Measurements from ENCODE around the gene OR1J2. TPM values are rescaled to one million over a fixed set of nuclear protein-coding genes. Genes with fewer than 3 reads are reported as not detected.

Gene OR1J2
- total and polyA plus RNA-seq, 2 of the 4 experiments (the other 2 are of a cell fraction) = not detected

GRCh38 chr9:122475717-122476116 lies 34.9 kb upstream of the OR1J2 start:
- ChIA-PET CTCF (interaction anchor here (0.7 kb wide), 1 partner anchor 309 kb away, joined by 4 read pairs; no protein-coding TSS in a partner anchor), POLR2A (ENCODE audit: unreplicated experiment) (no interaction called here)
- Histone ChIP-seq H3K23ac (ENCODE audit: low read depth, low read length) (no peak overlapping the region), H3K79me1 (ENCODE audit: low read depth in 1 of 2, low read length in 2 of 2) (no peaks in the 10 kb centered on the region), H3K9me3 (ENCODE audit: control insufficient read depth, insufficient read depth, low read length) (no peaks in the 10 kb centered on the region), H4K20me1 (ENCODE audit: insufficient read depth, low read length) (no peaks in the 10 kb centered on the region), H3K14ac (replicated peaks; ENCODE audit: low read depth, low read length) (no peak overlapping the region), H3K4me2 (ENCODE audit: low read depth, low read length) (peak overlapping the region; percentile 52; the same call in 1 of the 2 replicates), H3K9me1 (ENCODE audit: insufficient read depth, low read length) (no peaks in the 10 kb centered on the region), H2AK5ac (ENCODE audit: low read depth, low read length) (no peak overlapping the region), H2BK15ac (ENCODE audit: low read depth, low read length) (0 out of 3 replicates have a peak overlapping the region, but pooled peaks have one; percentile 15), H2BK120ac (ENCODE audit: low read depth, low read length) (peak overlapping the region; percentile 44; the same call in 1 of the 2 replicates), H4K5ac (ENCODE audit: low read depth, low read length) (no peak overlapping the region), H3K18ac (ENCODE audit: low read depth, low read length) (no peak overlapping the region), H3K4me3 (ENCODE audit: insufficient read depth, low read depth, low read length) (no peak overlapping the region), H3K4me1 (ENCODE audit: control insufficient read depth, insufficient read depth, low read length) (peaks cover 6% of the 10 kb centered on the region), H2BK5ac (ENCODE audit: low read depth, low read length, poor library complexity, severe bottlenecking) (peak overlapping the region; percentile 60), H3K36me3 (ENCODE audit: control insufficient read depth, insufficient read depth, low read length) (no peaks in the 10 kb centered on the region), H3K27me3 (ENCODE audit: control insufficient read depth, insufficient read depth, low read length) (peaks cover 1% of the 10 kb centered on the region; the same call in 1 of the 2 replicates), H2BK20ac (ENCODE audit: low read depth, low read length) (peak overlapping the region; percentile 68; the same call in 1 of the 2 replicates), H2AK9ac (replicated peaks; ENCODE audit: low read depth, low read length, poor library complexity) (no peak overlapping the region), H3K27ac (ENCODE audit: insufficient read depth, low read length) (no peak overlapping the region), H3K9ac (ENCODE audit: low read depth, low read length) (no peak overlapping the region), H4K8ac (ENCODE audit: low read depth in 2 of 2, low read length in 2 of 2) (no peak overlapping the region), H3K4ac (ENCODE audit: low read depth, low read length) (no peak overlapping the region), H2AFZ (replicated peaks; ENCODE audit: low read length, poor library complexity) (no peak overlapping the region), H4K91ac (ENCODE audit: insufficient read depth, low read depth, low read length) (no peak overlapping the region), H3K56ac (ENCODE audit: extremely low read depth, insufficient read depth, low read length) (no peak overlapping the region)
- DNase-seq (peak; percentile 33), ATAC-seq (ENCODE audit: low read depth) (peak; percentile 81)
- WGBS, 2 experiments (ENCODE audit: extremely low coverage in 2 of 2, insufficient read length in 1 of 2) = no CpG with 5 or more reads among the region's 2 CpGs
- dilution Hi-C loops (cut with HindIII; ENCODE audit: low sequenced_read_pairs, unreplicated experiment) (no loop called here), intact Hi-C loops (cut with micrococcal nuclease) (no loop called here), in situ Hi-C loops (cut with MboI; ENCODE audit: low sequenced_read_pairs) (no loop called here)
- BruUV-seq (replicated peaks) = no TSS peak
- no peak for TF ChIP-seq CTCF (conservative IDR thresholded peaks at IDR 0.05; ENCODE audit: low read depth, low read length)
- TF ChIP-seq, protein P1, sequence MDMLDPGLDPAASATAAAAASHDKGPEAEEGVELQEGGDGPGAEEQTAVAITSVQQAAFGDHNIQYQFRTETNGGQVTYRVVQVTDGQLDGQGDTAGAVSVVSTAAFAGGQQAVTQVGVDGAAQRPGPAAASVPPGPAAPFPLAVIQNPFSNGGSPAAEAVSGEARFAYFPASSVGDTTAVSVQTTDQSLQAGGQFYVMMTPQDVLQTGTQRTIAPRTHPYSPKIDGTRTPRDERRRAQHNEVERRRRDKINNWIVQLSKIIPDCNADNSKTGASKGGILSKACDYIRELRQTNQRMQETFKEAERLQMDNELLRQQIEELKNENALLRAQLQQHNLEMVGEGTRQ (IDR thresholded peaks at IDR 0.05; ENCODE audit: low read depth, low read length) = no peak
- no peak for TF ChIP-seq SMC3 (IDR thresholded peaks at IDR 0.05; ENCODE audit: low read depth, low read length)
- no peak for TF ChIP-seq FOS (IDR thresholded peaks at IDR 0.05; ENCODE audit: low read depth, low read length)
- no peak for TF ChIP-seq NFE2L2 (IDR thresholded peaks at IDR 0.05; ENCODE audit: low read depth, low read length)
- no peak for TF ChIP-seq RAD21 (IDR thresholded peaks at IDR 0.05; ENCODE audit: low read length)
- TF ChIP-seq MXI1 (IDR thresholded peaks at IDR 0.05; ENCODE audit: borderline replicate concordance, low read depth, low read length) = no peak
- TF ChIP-seq MAFK (IDR thresholded peaks at IDR 0.05; ENCODE audit: low read depth, low read length) = no peak
- TF ChIP-seq ELK1 (IDR thresholded peaks at IDR 0.05; ENCODE audit: borderline replicate concordance, low read depth, low read length) = no peak
- TF ChIP-seq CEBPB (IDR thresholded peaks at IDR 0.05; ENCODE audit: low read depth, low read length) = no peak
- TF ChIP-seq POLR2A (IDR thresholded peaks at IDR 0.05; ENCODE audit: low read depth, low read length) = no peak
- TF ChIP-seq RFX5 (IDR thresholded peaks at IDR 0.05; ENCODE audit: low read depth, low read length) = no peak
- TF ChIP-seq CHD1 (IDR thresholded peaks at IDR 0.05; ENCODE audit: low read depth, low read length) = no peak
- TF ChIP-seq BHLHE40 (IDR thresholded peaks at IDR 0.05; ENCODE audit: low read depth, low read length) = no peak
- TF ChIP-seq MAZ (IDR thresholded peaks at IDR 0.05; ENCODE audit: borderline replicate concordance, low read depth, low read length) = no peak
- TF ChIP-seq RCOR1 (IDR thresholded peaks at IDR 0.05; ENCODE audit: insufficient replicate concordance, low read length) = no peak

Measured in IMR-90 (cell line).